GM18870 (cell line): ENCODE measurements around the gene SLC16A4.

ENCODE experiments used
- ATAC-seq: cut with Tn5 transposase; IDR thresholded peaks from one replicate; pipeline ENCODE4 v1.9.1; 2021; ENCODE audit warnings: moderate library complexity; ENCODE audit not compliant: unreplicated experiment

The SLC16A4 gene

DNA sequence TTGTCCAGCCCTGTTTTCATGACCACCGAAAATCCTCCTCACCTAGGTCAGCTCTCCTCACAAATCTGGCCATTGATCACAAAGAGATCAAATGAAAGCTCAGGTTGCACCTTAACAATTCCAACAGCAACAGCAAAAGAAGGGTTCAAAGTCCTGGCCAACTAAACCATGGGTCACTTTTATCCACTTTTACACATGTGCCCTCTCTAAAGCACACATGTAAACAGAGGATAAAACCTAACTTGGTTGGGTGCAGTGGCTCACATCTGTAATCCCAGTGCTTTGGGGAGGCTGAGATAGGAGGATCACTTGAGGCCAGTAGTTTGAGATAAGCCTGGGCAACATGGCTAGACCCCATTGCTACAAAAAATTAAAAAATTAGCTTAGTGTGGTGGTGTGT lies 55.6 kb downstream of the SLC16A4 start:
- no peak for ATAC-seq

DNA sequence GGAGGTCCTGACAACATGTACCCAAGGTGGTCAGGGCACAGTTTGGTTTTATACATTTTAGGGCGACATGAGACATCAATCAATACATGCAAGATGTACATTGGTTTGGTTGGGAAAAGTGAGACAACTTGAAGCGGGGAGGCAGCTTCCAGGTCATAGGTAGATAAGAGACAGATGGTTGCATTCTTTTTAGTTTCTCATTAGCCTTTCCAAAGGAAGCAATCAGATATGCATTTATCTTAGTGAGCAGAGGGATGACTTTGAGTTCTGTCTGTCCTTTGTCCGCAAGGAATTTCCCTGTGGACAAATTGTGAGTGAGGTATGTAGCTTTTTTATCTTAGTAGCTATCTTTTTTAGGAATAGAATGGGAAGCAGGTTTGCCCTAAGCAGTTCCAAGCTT lies 62.1 kb downstream of the SLC16A4 start:
- ATAC-seq = no peak

DNA sequence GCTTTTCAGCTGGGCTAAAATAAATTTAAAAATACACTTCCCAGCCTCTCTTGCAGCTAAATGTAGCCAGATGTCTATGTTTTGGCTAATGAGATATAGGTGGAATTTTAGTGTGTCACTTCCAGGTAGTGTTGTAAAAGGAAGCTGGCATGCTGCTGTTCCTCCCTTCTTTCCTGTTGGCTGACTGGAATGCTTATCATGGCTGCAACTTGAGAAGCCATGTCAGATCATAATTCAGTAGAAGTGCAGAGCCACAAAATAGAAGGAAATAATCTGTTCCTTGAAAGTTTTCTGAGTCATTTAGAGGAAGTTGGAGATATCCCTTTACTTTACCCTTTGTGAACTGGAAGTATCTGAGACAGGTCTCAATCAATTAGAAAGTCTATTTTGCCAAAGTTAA lies 62.6 kb downstream of the SLC16A4 start:
- no peak for ATAC-seq

DNA sequence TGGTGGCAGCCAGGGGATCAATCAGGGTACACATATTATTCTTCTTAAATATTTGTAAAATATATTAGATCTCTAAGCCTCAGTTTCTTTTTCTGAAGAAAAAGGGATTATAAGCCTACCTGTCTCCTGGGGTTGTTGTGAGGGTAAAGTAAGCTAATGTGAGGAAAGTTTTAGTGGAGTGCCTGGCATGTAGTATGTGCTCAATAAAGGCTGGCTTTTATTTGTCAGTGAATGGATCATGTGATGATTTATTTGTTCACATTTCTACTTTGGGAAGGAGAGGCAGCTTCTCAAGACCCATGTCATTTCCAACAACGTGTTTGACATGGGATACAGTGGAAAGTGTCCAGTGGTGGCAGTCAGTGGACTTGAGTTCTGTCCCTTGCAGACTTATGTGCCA lies 64.0 kb downstream of the SLC16A4 start:
- ATAC-seq = no peak

DNA sequence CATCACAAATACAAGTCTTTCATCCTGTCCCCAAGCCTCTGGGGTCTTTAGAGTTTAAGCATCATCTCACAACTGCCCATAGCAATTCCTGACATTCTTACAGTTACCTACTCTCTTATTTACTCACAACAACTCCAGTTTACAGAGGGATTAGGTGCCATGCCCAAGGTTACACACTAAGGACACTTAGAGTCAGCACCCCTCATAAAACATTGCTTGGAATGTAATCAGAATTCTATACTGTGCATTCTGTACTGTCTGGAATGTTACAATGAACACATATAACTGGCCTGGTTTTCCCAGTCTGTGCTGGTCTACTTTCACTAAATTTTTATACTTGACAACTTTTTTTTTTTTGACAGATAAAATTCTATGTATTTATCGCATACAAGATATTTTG lies 66.2 kb downstream of the SLC16A4 start:
- no peak for ATAC-seq

DNA sequence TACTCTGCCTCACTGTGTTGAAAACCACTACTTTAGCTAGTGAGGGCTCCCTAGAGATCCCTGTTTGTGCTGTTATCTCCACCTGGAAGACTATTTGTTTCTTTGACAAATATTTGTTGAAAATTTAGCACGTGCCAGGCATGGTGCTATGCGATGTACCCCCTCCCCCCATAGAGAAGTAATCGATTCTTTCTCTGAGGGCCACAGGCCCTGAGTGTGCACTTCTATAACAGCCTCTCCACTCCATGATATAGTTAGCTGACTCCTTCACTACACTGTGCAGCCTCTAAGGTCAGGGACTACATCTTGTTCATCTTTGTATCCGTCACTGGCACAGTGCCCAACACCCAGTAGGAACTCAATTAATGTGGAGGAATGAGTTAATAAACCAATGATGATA lies 69.0 kb downstream of the SLC16A4 start:
- ATAC-seq = no peak

DNA sequence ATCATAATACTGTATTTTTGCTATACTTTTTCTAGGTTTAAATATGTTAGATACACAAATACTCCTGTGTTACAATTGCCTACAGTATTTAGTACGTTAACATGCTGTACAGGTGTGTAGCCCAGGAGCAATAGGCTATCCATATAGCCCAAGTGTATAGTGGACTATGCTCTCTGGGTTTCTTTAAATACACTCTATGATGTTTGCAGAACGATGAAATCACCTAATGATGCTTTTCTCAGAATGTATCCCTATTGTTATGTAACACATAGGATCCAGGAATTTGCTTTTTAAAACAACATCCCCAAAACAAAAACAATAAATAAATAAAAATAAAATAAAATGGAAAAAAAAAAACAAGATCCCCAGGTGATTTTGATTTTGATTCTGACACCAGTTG lies 69.8 kb downstream of the SLC16A4 start:
- ATAC-seq = no peak

DNA sequence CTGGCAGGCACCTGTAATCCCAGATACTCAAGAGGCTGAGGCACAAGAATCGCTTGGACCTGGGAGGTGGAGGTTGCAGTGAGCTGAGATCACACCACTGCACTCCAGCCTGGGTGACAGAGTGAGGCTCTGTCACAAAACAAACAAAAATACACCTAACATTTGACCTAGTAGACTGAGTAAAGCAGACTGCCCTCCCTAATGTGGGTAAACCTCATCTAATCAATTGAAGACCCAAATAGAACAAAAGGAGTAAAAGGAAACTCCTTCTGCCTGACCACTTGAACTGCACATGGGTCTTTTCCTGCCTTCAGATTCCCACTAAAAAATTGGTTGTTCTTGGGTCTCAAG lies 70.7 kb downstream of the SLC16A4 start:
- no peak for ATAC-seq

DNA sequence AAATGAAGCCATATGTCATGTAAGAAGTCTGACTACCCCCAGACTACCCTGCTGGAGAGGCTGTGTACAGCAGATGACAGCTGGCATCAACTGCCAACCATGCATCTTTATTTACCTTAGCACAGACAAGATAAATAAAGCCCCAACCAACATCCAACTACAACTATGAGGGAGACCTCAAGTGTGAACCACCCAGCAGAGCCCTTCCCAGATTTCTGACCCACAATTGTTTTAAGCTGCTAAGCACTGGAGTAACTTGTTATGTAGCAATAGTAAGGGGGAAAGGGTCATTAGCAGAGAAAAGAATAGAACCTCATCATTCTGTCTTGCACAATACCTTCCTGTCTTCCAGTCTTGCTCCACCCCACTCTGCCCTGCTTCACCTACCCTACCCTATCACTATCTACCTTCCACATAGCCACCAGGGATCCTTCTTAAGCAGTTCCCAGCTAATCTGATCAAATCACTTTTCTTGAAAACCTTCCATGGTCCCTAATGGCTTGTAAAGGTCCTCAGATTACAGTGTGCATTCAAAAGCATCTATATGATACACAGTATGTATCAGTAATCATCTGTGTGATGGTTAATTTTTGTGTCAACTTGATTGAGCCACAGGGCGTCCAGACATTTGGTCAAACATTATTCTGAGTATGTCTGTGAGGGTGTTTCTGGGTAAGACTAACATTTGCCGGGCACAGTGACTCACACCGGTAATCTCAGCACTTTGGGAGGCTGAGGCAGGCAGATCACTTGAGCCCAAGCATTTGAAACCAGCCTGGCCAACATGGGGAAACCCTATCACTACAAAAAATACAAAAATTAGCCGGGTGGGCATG lies 71.3 kb downstream of the SLC16A4 start:
- ATAC-seq = no peak

DNA sequence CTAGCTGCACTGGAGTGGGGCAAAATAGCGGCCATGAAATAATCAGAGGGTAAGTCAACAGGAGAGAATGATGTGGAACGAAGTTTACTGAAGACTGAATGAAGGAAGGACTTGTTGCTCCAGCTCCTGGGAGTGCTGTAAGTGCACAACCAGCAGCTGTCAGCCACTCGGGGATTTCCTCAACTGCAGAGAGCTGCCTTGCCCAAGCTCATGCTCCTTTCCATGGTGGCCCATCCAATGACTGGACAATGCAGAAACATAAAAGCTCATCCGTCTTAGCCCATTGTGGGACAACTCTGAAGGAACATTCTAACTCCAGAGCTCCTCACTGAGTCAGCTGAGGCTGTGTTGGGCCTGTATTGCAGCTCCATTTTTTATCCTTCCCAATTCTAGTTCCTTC lies 72.8 kb downstream of the SLC16A4 start:
- ATAC-seq = no peak

DNA sequence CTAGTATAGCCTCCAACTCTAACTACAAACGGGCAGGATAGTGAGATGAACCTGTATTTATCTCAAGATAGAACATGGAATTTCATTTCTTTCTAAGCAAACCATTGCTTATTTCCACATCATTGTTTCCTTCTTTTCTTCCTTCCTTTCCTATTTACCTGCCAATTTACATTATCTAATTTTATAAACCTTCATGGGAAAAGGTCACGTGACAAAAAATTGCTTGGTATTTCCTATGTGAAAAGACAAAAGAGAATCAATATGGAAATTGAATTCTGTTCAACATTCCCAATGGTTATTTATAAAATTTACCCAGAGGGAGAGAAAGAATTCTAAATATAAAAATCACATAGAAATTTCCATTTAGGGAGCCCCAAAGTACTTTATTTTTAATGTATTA lies 74.1 kb downstream of the SLC16A4 start:
- ATAC-seq = no peak
